Liver (tissue), 9 donors: ENCODE data around the gene TEDC1. TPM values are rescaled to one million over a fixed set of nuclear protein-coding genes. Genes with fewer than 3 reads are reported as not detected.

Experiments
- DNase-seq: peaks from one replicate; pipeline ENCODE4 v3.0.0-alpha.2; 2017; ENCODE audit warnings: low spot score
- H3K27ac ChIP-seq, 2 donors: one replicate each; pipeline ENCODE4 v1.7.0; 2013; ENCODE audit warnings: inconsistent platforms in 2 of 2, low read length in 2 of 2, control low read depth in 1 of 2, low read depth in 1 of 2, mild to moderate bottlenecking in 1 of 2
- H3K27me3 ChIP-seq, 4 donors: one replicate each; pipeline versions ENCODE4 v1.6.1 to v1.7.0; 2013; ENCODE audit warnings: low read length in 3 of 4, inconsistent platforms in 1 of 4, mild to moderate bottlenecking in 1 of 4, moderate library complexity in 1 of 4; ENCODE audit not compliant: control insufficient read depth in 4 of 4, insufficient read depth in 4 of 4
- H3K36me3 ChIP-seq, 4 donors: one replicate each; pipeline versions ENCODE4 v1.6.1 to v1.7.0; 2013; ENCODE audit warnings: low read length in 3 of 4, mild to moderate bottlenecking in 3 of 4, low read depth in 1 of 4, moderate library complexity in 1 of 4; ENCODE audit not compliant: control insufficient read depth in 4 of 4, insufficient read depth in 3 of 4
- H3K4me1 ChIP-seq, 4 donors: one replicate each; pipeline versions ENCODE4 v1.6.1 to v1.7.0; 2013; ENCODE audit warnings: low read length in 3 of 4, mild to moderate bottlenecking in 3 of 4, moderate library complexity in 1 of 4; ENCODE audit not compliant: control insufficient read depth in 4 of 4, insufficient read depth in 4 of 4
- H3K4me3 ChIP-seq, 3 donors: one replicate each; pipeline versions ENCODE4 v1.6.1 to v1.7.0; 2013; ENCODE audit warnings: low read length in 3 of 3, control low read depth in 1 of 3, low read depth in 1 of 3, mild to moderate bottlenecking in 1 of 3
- H3K9ac ChIP-seq, 2 donors: one replicate each; pipeline ENCODE4 v1.7.0; 2013; ENCODE audit warnings: low read length in 2 of 2, mild to moderate bottlenecking in 2 of 2, moderate library complexity in 2 of 2, control low read depth in 1 of 2, low read depth in 1 of 2
- H3K9me3 ChIP-seq, 4 donors: one replicate each; pipeline versions ENCODE4 v1.6.1 to v1.7.0; 2013; ENCODE audit warnings: low read length in 3 of 4; ENCODE audit not compliant: control insufficient read depth in 4 of 4
- EGR1 ChIP-seq, 2 donors: IDR thresholded peaks; 2 replicates each; pipeline ENCODE4 v1.6.1; 2016 to 2018; ENCODE audit warnings: antibody characterized with exemption in 2 of 2, low read depth in 2 of 2
- FOXA1 ChIP-seq: IDR thresholded peaks from 2 replicates; pipeline ENCODE4 v1.6.1; 2016; ENCODE audit warnings: antibody characterized with exemption
- FOXA2 ChIP-seq: IDR thresholded peaks from 2 replicates; pipeline ENCODE4 v1.6.1; 2016; ENCODE audit warnings: antibody characterized with exemption
- GABPA ChIP-seq, 2 donors: IDR thresholded peaks in 1 of 2; conservative IDR thresholded peaks in 1 of 2; 2 replicates each; pipeline ENCODE4 v1.6.1; 2016; ENCODE audit warnings: antibody characterized with exemption in 2 of 2, mild to moderate bottlenecking in 1 of 2, moderate library complexity in 1 of 2
- HNF4A ChIP-seq, 2 donors: conservative IDR thresholded peaks; 2 replicates each; pipeline ENCODE4 v1.6.1; 2016; ENCODE audit warnings: antibody characterized with exemption in 2 of 2, mild to moderate bottlenecking in 2 of 2
- HNF4G ChIP-seq: IDR thresholded peaks from 2 replicates; pipeline ENCODE4 v1.6.1; 2016; ENCODE audit warnings: antibody characterized with exemption
- JUND ChIP-seq, 2 donors: IDR thresholded peaks; 2 replicates each; pipeline ENCODE4 v1.6.1; 2016; ENCODE audit warnings: antibody characterized with exemption in 2 of 2
- MAX ChIP-seq: IDR thresholded peaks from 2 replicates; pipeline ENCODE4 v1.6.1; 2016; ENCODE audit warnings: antibody characterized with exemption
- NR2F2 ChIP-seq: IDR thresholded peaks from 2 replicates; pipeline ENCODE4 v1.6.1; 2016; ENCODE audit warnings: antibody characterized with exemption
- RAD21 ChIP-seq, 2 donors: IDR thresholded peaks; 2 replicates each; pipeline ENCODE4 v1.6.1; 2016; ENCODE audit warnings: antibody characterized with exemption in 2 of 2, mild to moderate bottlenecking in 2 of 2
- RXRA ChIP-seq, 2 donors: IDR thresholded peaks; 2 replicates each; pipeline ENCODE4 v1.6.1; 2017 to 2018; ENCODE audit warnings: antibody characterized with exemption in 2 of 2, mild to moderate bottlenecking in 1 of 2
- SP1 ChIP-seq: IDR thresholded peaks from 2 replicates; pipeline ENCODE4 v1.6.1; 2018; ENCODE audit warnings: antibody characterized with exemption, mild to moderate bottlenecking
- TAF1 ChIP-seq: conservative IDR thresholded peaks from 2 replicates; pipeline ENCODE4 v1.6.1; 2016; ENCODE audit warnings: antibody characterized with exemption, mild to moderate bottlenecking
- YY1 ChIP-seq: IDR thresholded peaks from 2 replicates; pipeline ENCODE4 v1.6.1; 2016; ENCODE audit warnings: antibody characterized with exemption, mild to moderate bottlenecking
- WGBS: extraction: QIAGEN DNeasy Blood & Tissue Kit; methylation state at CpG from one replicate; pipeline ENCODE4 v1.1.7; 2013; 5-methylcytosine and 5-hydroxymethylcytosine counted together
- polyA plus RNA-seq, 2 donors: library from polyadenylated mRNA; stranded (reverse) in 1 of 2; unstranded in 1 of 2; fragments of 200-250 nt in 1 of 2; fragments of >200 nt in 1 of 2; fragmentation: Nextera tagmentation in 1 of 2; extraction: Ambion mirVana in 1 of 2; gene quantifications; one replicate each; pipeline versions ENCODE4 v1.2.1 to v1.2.3, GENCODE V29; 2013 to 2015
- total RNA-seq, 2 donors: library from RNA; depleted of rRNA; stranded (reverse); fragments of >200 nt; gene quantifications; one replicate each; pipeline ENCODE4 v1.2.3, GENCODE V29; 2014
- TF ChIP-seq, protein P1 (sequence below): fragments of 150-350 bp; IDR thresholded peaks from 2 replicates; pipeline ENCODE4 v1.5.1; 2017; ENCODE audit warnings: improper control_type of control experiment, low read depth, low read length; ENCODE audit not compliant: missing input control
- TF ChIP-seq, protein P2 (sequence below): IDR thresholded peaks from 2 replicates; pipeline ENCODE4 v1.6.1; 2016; ENCODE audit warnings: antibody characterized with exemption
- TF ChIP-seq, protein P3 (sequence below): IDR thresholded peaks from 2 replicates; pipeline ENCODE4 v1.6.1; 2016; ENCODE audit warnings: antibody characterized with exemption, mild to moderate bottlenecking
- TF ChIP-seq, protein P4 (sequence below): IDR thresholded peaks from 2 replicates; pipeline ENCODE4 v1.6.1; 2016; ENCODE audit warnings: antibody characterized with exemption
- donor health status: healthy.
- donor health status: healthy.
- donor health status: healthy.
- donor health status: healthy.
- donor health status: healthy.

Gene TEDC1
- total and polyA plus RNA-seq, 4 donors: 0.97 to 7.5 (median 3.2) TPM

GRCh38 chr14:105446971-105447370 lies 44.1 kb upstream of the TEDC1 start:
- Histone ChIP-seq H3K27me3 (no peaks in the 10 kb centered on the region), H3K27ac (no peak overlapping the region), H3K36me3 (peaks cover 0 to 9% (median 3%) of the 10 kb centered on the region in 4 donors), H3K9ac (no peak overlapping the region), H3K4me1 (no peaks in the 10 kb centered on the region), H3K4me3 (no peak overlapping the region), H3K9me3 (no peaks in the 10 kb centered on the region)
- DNase-seq: no peak
- TF ChIP-seq HNF4A (conservative IDR thresholded peaks at IDR 0.05) (no peak), FOXA2 (no peak), TAF1 (no peak), RAD21 (IDR thresholded peaks at IDR 0.05) (no peak), RXRA (IDR thresholded peaks at IDR 0.05) (no peak), JUND (IDR thresholded peaks at IDR 0.05) (no peak), GABPA (IDR thresholded peaks at IDR 0.05 in 1 of 2, conservative IDR thresholded peaks at IDR 0.05 in 1 of 2) (no peak), EGR1 (IDR thresholded peaks at IDR 0.05; ENCODE audit: low read depth in 2 of 2) (no peak), FOXA1 (no peak), HNF4G (no peak), SP1 (no peak), MAX (no peak), YY1 (no peak), NR2F2 (no peak)
- TF ChIP-seq, protein P1, sequence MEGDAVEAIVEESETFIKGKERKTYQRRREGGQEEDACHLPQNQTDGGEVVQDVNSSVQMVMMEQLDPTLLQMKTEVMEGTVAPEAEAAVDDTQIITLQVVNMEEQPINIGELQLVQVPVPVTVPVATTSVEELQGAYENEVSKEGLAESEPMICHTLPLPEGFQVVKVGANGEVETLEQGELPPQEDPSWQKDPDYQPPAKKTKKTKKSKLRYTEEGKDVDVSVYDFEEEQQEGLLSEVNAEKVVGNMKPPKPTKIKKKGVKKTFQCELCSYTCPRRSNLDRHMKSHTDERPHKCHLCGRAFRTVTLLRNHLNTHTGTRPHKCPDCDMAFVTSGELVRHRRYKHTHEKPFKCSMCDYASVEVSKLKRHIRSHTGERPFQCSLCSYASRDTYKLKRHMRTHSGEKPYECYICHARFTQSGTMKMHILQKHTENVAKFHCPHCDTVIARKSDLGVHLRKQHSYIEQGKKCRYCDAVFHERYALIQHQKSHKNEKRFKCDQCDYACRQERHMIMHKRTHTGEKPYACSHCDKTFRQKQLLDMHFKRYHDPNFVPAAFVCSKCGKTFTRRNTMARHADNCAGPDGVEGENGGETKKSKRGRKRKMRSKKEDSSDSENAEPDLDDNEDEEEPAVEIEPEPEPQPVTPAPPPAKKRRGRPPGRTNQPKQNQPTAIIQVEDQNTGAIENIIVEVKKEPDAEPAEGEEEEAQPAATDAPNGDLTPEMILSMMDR: no peak
- TF ChIP-seq, protein P2, sequence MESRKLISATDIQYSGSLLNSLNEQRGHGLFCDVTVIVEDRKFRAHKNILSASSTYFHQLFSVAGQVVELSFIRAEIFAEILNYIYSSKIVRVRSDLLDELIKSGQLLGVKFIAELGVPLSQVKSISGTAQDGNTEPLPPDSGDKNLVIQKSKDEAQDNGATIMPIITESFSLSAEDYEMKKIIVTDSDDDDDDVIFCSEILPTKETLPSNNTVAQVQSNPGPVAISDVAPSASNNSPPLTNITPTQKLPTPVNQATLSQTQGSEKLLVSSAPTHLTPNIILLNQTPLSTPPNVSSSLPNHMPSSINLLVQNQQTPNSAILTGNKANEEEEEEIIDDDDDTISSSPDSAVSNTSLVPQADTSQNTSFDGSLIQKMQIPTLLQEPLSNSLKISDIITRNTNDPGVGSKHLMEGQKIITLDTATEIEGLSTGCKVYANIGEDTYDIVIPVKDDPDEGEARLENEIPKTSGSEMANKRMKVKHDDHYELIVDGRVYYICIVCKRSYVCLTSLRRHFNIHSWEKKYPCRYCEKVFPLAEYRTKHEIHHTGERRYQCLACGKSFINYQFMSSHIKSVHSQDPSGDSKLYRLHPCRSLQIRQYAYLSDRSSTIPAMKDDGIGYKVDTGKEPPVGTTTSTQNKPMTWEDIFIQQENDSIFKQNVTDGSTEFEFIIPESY: no peak
- TF ChIP-seq, protein P3, sequence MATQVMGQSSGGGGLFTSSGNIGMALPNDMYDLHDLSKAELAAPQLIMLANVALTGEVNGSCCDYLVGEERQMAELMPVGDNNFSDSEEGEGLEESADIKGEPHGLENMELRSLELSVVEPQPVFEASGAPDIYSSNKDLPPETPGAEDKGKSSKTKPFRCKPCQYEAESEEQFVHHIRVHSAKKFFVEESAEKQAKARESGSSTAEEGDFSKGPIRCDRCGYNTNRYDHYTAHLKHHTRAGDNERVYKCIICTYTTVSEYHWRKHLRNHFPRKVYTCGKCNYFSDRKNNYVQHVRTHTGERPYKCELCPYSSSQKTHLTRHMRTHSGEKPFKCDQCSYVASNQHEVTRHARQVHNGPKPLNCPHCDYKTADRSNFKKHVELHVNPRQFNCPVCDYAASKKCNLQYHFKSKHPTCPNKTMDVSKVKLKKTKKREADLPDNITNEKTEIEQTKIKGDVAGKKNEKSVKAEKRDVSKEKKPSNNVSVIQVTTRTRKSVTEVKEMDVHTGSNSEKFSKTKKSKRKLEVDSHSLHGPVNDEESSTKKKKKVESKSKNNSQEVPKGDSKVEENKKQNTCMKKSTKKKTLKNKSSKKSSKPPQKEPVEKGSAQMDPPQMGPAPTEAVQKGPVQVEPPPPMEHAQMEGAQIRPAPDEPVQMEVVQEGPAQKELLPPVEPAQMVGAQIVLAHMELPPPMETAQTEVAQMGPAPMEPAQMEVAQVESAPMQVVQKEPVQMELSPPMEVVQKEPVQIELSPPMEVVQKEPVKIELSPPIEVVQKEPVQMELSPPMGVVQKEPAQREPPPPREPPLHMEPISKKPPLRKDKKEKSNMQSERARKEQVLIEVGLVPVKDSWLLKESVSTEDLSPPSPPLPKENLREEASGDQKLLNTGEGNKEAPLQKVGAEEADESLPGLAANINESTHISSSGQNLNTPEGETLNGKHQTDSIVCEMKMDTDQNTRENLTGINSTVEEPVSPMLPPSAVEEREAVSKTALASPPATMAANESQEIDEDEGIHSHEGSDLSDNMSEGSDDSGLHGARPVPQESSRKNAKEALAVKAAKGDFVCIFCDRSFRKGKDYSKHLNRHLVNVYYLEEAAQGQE: no peak
- TF ChIP-seq, protein P4, sequence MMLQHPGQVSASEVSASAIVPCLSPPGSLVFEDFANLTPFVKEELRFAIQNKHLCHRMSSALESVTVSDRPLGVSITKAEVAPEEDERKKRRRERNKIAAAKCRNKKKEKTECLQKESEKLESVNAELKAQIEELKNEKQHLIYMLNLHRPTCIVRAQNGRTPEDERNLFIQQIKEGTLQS: no peak
- WGBS: 84% methylated on average over 14 of the region's 14 CpGs
